Sigmoid colon (tissue), 7 donors: ENCODE data around the gene CYP4F8. TPM values are rescaled to one million over a fixed set of nuclear protein-coding genes. Genes with fewer than 3 reads are reported as not detected.
A peak's percentile ranks its signal among the peaks of the same experiment; 100 is the strongest.

ENCODE experiments used
- DNase-seq: peaks from one replicate; pipeline ENCODE4 v3.0.0-alpha.2; 2019
- H3K27ac ChIP-seq, 4 donors: fragments of 200-600 bp; sonication (generic); one replicate each; pipeline ENCODE4 v1.5.1; 2016 to 2019; ENCODE audit warnings: mild to moderate bottlenecking in 1 of 4
- H3K27me3 ChIP-seq, 3 donors: fragments of 200-600 bp; sonication (generic); one replicate each; pipeline ENCODE4 v1.5.1; 2019; ENCODE audit warnings: mild to moderate bottlenecking in 1 of 3
- H3K36me3 ChIP-seq, 4 donors: fragments of 200-600 bp; sonication (generic); one replicate each; pipeline ENCODE4 v1.5.1; 2016 to 2019
- H3K4me1 ChIP-seq, 4 donors: fragments of 200-600 bp; sonication (generic); one replicate each; pipeline ENCODE4 v1.5.1; 2017 to 2019
- H3K4me3 ChIP-seq, 4 donors: fragments of 200-600 bp; sonication (generic); one replicate each; pipeline ENCODE4 v1.5.1; 2017 to 2019; ENCODE audit warnings: mild to moderate bottlenecking in 2 of 4, moderate library complexity in 1 of 4
- H3K9me3 ChIP-seq, 4 donors: fragments of 200-600 bp in 3 of 4; sonication (generic) in 3 of 4; one replicate each; pipeline versions ENCODE4 v1.5.1 to v1.6.1; 2013 to 2019
- EP300 ChIP-seq, 4 donors: sonication (generic); formaldehyde crosslinking; IDR thresholded peaks; one replicate each; pipeline ENCODE4 v1.6.1; 2017; ENCODE audit warnings: antibody characterized with exemption in 4 of 4
- POLR2A ChIP-seq, 2 donors: fragments of 450-650 bp; IDR thresholded peaks; one replicate each; pipeline ENCODE4 v1.6.1; 2016; ENCODE audit warnings: antibody characterized with exemption in 2 of 2, mild to moderate bottlenecking in 2 of 2, moderate library complexity in 2 of 2
- POLR2AphosphoS5 ChIP-seq, 4 donors: sonication (generic); formaldehyde crosslinking; IDR thresholded peaks; one replicate each; pipeline ENCODE4 v1.6.1; 2017; ENCODE audit warnings: antibody characterized with exemption in 4 of 4
- WGBS, 2 donors: extraction: QIAGEN DNeasy Blood & Tissue Kit; methylation state at CpG; one replicate each; pipeline ENCODE4 v1.1.7; 2013; 5-methylcytosine and 5-hydroxymethylcytosine counted together
- intact Hi-C: fragments of 100-400 bp; cut with DNase I; formaldehyde crosslinking; loops from one replicate; pipeline ENCODE4 v1.15.1; 2023
- polyA plus RNA-seq, 3 donors: library from polyadenylated mRNA; stranded (reverse); fragments of 200-250 nt; gene quantifications; one replicate each; pipeline ENCODE4 v1.2.3, GENCODE V29; 2013
- total RNA-seq, 4 donors: library from RNA; depleted of rRNA; stranded (reverse); fragments of >200 nt; gene quantifications; one replicate each; pipeline ENCODE4 v1.1.0, GENCODE V29; 2016
- TF ChIP-seq, protein P1 (sequence below), 4 experiments: fragments of 450-650 bp in 3 of 4; fragments of 200-600 bp in 1 of 4; IDR thresholded peaks; one replicate each; pipeline ENCODE4 v1.5.1; 2016 to 2019; ENCODE audit warnings: antibody characterized with exemption in 4 of 4, mild to moderate bottlenecking in 3 of 4, moderate library complexity in 2 of 4
- donor health status: healthy with polysubstance abuse.
- donor health status: Bipolar disorder and iron deficiency.
- donor health status: healthy.

CYP4F8 gene
- total and polyA plus RNA-seq, 7 donors: not detected

DNA sequence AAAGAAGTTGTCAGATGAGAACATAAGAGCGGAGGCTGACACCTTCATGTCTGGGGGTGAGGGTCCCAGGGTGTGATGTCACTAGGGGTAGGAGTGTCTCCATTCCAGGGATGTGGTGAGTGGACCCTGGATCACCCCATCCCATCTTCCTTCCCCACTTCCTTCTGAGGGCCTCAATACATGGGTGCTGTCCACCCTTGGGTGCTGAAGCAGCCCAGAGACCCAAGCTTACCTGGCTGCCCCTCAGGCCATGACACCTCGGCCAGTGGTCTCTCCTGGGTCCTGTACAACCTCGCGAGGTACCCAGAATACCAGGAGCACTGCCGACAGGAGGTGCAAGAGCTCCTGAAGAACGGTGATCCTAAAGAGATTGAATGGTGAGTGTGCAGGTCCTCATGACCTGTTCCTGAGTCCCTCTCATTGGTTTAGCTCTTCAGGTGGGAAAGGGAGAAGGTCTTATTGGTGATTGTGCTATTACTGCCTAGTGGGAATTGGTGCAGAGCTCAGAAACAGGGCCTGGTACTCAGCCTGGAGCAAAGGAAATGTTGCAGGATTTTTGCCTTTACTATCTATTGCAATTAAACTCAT, 37.7 kb upstream of the CYP4F8 start:
- H3K4me1 ChIP-seq: no peaks in the 10 kb centered on the region
- TF ChIP-seq EP300 (IDR thresholded peaks at IDR 0.05): no peak
- no peak for TF ChIP-seq POLR2AphosphoS5 (IDR thresholded peaks at IDR 0.05)
- TF ChIP-seq, protein P1, sequence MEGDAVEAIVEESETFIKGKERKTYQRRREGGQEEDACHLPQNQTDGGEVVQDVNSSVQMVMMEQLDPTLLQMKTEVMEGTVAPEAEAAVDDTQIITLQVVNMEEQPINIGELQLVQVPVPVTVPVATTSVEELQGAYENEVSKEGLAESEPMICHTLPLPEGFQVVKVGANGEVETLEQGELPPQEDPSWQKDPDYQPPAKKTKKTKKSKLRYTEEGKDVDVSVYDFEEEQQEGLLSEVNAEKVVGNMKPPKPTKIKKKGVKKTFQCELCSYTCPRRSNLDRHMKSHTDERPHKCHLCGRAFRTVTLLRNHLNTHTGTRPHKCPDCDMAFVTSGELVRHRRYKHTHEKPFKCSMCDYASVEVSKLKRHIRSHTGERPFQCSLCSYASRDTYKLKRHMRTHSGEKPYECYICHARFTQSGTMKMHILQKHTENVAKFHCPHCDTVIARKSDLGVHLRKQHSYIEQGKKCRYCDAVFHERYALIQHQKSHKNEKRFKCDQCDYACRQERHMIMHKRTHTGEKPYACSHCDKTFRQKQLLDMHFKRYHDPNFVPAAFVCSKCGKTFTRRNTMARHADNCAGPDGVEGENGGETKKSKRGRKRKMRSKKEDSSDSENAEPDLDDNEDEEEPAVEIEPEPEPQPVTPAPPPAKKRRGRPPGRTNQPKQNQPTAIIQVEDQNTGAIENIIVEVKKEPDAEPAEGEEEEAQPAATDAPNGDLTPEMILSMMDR (IDR thresholded peaks at IDR 0.05): no peak
- no peak for TF ChIP-seq POLR2A (IDR thresholded peaks at IDR 0.05)
- H3K4me3 ChIP-seq: no peak overlapping the region
- peaks cover 0 to 9% (median 0%) of the 10 kb centered on the region in 3 donors for H3K27me3 ChIP-seq
- H3K36me3 ChIP-seq: no peaks in the 10 kb centered on the region
- no peak overlapping the region for H3K27ac ChIP-seq
- no peaks in the 10 kb centered on the region for H3K9me3 ChIP-seq
- 78 to 80% methylated on average over 6 of the region's 6 CpGs for WGBS, 2 donors
- intact Hi-C loops: no loop called here
- DNase-seq: peak; percentile 11

DNA sequence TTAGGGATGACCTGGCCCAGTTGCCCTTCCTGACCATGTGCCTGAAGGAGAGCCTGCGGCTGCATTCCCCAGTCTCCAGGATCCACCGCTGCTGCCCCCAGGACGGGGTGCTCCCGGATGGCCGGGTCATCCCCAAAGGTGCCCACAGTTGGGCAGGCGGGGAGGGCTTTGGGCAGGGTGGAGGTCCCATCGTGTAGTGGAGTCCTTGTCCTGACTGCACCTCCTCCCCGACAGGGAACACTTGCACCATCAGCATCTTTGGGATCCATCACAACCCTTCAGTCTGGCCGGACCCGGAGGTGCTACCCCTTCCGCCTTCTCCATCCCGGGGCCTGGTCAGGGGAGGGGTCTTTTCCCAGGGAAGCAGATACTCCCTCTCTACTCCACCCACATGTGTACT, 31.7 kb upstream of the CYP4F8 start:
- peak; percentile 58 for DNase-seq
- Histone ChIP-seq H3K36me3 (no peaks in the 10 kb centered on the region), H3K4me1 (peaks cover 0 to 6% (median 2%) of the 10 kb centered on the region in 4 donors), H3K27me3 (peaks cover 0 to 39% (median 19%) of the 10 kb centered on the region in 3 donors), H3K9me3 (no peaks in the 10 kb centered on the region), H3K27ac (no peak overlapping the region), H3K4me3 (no peak overlapping the region)
- no peak for TF ChIP-seq EP300 (IDR thresholded peaks at IDR 0.05)
- TF ChIP-seq POLR2A (IDR thresholded peaks at IDR 0.05): no peak
- TF ChIP-seq, protein P1 (IDR thresholded peaks at IDR 0.05): no peak
- no peak for TF ChIP-seq POLR2AphosphoS5 (IDR thresholded peaks at IDR 0.05)
- WGBS, 2 donors: 86 to 87% methylated on average over 11 to 12 of the region's 12 CpGs
- intact Hi-C loops: no loop called here

DNA sequence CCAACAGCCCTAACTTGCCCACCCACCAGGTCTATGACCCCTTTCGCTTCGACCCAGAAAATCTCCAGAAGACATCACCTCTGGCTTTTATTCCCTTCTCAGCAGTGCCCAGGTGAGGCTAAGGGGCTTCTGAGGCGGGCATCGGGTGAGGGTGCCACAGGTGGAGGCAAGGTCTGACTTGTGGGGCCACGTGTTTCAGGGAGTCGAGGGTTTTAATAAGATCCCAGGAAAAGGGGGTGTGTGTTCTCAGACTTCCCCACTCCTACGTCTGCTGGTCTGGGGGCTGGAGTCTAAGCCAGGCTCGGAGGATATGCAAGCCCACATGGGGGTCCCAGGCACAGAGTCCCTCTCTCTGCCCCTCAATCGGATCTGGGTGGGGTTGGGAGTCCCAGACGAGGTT, 30.9 kb upstream of the CYP4F8 start:
- WGBS, 2 donors: 40 to 49% methylated on average over 10 of the region's 10 CpGs
- peak; percentile 19 for DNase-seq
- Histone ChIP-seq H3K4me3 (no peak overlapping the region), H3K4me1 (peaks cover 0 to 6% (median 2%) of the 10 kb centered on the region in 4 donors), H3K9me3 (no peaks in the 10 kb centered on the region), H3K27ac (no peak overlapping the region), H3K36me3 (no peaks in the 10 kb centered on the region), H3K27me3 (peaks cover 0 to 39% (median 19%) of the 10 kb centered on the region in 3 donors)
- intact Hi-C loops: no loop called here
- TF ChIP-seq EP300 (IDR thresholded peaks at IDR 0.05) (no peak), POLR2AphosphoS5 (IDR thresholded peaks at IDR 0.05) (no peak), POLR2A (IDR thresholded peaks at IDR 0.05) (no peak)

DNA sequence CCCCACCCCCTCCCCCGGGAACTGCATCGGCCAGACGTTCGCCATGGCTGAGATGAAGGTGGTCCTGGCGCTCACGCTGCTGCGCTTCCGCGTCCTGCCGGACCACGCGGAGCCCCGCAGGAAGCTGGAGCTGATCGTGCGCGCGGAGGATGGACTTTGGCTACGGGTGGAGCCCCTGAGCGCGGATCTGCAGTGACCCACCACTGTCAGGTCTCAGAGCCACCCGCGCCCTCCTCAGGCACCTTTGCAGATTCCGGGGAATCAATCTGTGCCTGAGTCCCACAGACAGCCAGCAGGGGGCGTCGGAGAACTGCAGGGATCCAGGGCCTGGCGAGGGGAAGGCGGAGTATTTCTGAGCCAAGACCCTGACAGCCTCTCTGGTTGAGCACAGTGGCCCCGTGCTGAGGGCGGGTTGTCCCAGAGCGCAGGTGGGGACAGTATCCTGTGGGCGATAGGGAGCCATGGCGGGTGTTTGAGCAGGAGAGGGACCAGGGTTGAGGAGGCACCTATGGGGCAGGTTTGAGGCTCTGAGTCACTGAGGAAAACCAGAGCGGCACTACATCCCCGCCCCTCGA, 30.4 kb upstream of the CYP4F8 start:
- intact Hi-C loops: no loop called here
- H3K9me3 ChIP-seq: no peaks in the 10 kb centered on the region
- no peak for TF ChIP-seq POLR2A (IDR thresholded peaks at IDR 0.05)
- TF ChIP-seq, protein P1 (IDR thresholded peaks at IDR 0.05): peak; percentile 39 to 86 (median 70)

DNA sequence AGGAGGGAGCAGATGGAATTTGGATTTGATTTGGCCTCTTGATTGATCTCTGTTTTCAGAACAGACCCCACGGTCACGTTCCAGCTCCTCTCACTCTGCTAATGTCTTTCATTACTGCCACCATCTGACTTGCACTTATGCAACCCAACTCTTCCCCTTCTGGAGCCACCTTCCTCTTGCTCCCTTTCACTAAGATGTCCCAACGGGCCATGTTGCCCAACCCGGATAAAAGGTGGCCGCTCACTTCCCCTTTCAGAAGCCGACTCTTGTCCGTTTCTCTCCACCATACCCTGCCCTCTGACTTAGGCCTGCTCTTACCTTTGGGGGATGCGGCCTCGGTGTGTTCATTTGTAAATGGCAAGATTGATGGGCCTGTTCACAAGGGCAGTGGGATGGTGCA, 27.4 kb upstream of the CYP4F8 start:
- peaks cover 0 to 34% (median 19%) of the 10 kb centered on the region in 3 donors for H3K27me3 ChIP-seq
- DNase-seq: no peak
- no peak overlapping the region for H3K4me3 ChIP-seq
- intact Hi-C loops: no loop called here
- TF ChIP-seq POLR2A (IDR thresholded peaks at IDR 0.05) (no peak), POLR2AphosphoS5 (IDR thresholded peaks at IDR 0.05) (no peak), EP300 (IDR thresholded peaks at IDR 0.05) (no peak)
- TF ChIP-seq, protein P1 (IDR thresholded peaks at IDR 0.05): no peak
- H3K9me3 ChIP-seq: no peaks in the 10 kb centered on the region
- no peak overlapping the region for H3K27ac ChIP-seq
- H3K4me1 ChIP-seq: peaks cover 0 to 6% (median 2%) of the 10 kb centered on the region in 4 donors
- WGBS, 2 donors: 80 to 88% methylated on average over 9 of the region's 9 CpGs
- H3K36me3 ChIP-seq: no peaks in the 10 kb centered on the region

More for the DNA sequence above, 30.4 kb upstream of the CYP4F8 start:
- peaks cover 0 to 6% (median 2%) of the 10 kb centered on the region in 4 donors for H3K4me1 ChIP-seq
- no peak overlapping the region for H3K27ac ChIP-seq
- no peaks in the 10 kb centered on the region for H3K36me3 ChIP-seq
- H3K4me3 ChIP-seq: no peak overlapping the region
- H3K27me3 ChIP-seq: peaks cover 0 to 39% (median 19%) of the 10 kb centered on the region in 3 donors
- WGBS, 2 donors: 7 to 9% methylated on average over 35 of the region's 35 CpGs
- DNase-seq: peak; percentile 77
